Activated CD8-positive, alpha-beta T cell treated with anti-CD3 and anti-CD28 coated beads for 36 hours (primary cell): ENCODE results near the gene SLC51B. TPM values are rescaled to one million over a fixed set of nuclear protein-coding genes. Genes with fewer than 3 reads are reported as not detected.
"Not testable (repeated sequence)": the region's sequence is repeated elsewhere in the genome, so short reads cannot be mapped to it uniquely, and the experiment has no call there.

ENCODE experiments used
- ATAC-seq: fragments of 200-7000 bp; cut with Tn5 transposase; one replicate; pipeline ENCODE4 v1.10.0; 2021; ENCODE audit warnings: mild to moderate bottlenecking, moderate library complexity
- CTCF ChIA-PET: fragments of 350-600 bp; sonication (Branson Sonifier 250); formaldehyde crosslinking; loops from one replicate; lab custom pipeline; 2021; ENCODE audit warnings: antibody characterized with exemption; lab: Charles Lee
- POLR2A ChIA-PET: fragments of 350-600 bp; sonication (Branson Sonifier 250); formaldehyde crosslinking; loops from one replicate; lab custom pipeline; 2021; ENCODE audit warnings: antibody characterized with exemption; lab: Charles Lee
- DNase-seq: peaks from one replicate; pipeline ENCODE4 v3.0.0-alpha.2; 2020
- H3K27ac Mint-ChIP-seq: one replicate; pipeline ENCODE4 v1.8.0; 2021; ENCODE audit warnings: mild to moderate bottlenecking, mixed read lengths
- H3K27me3 Mint-ChIP-seq: one replicate; pipeline ENCODE4 v1.8.0; 2021; ENCODE audit warnings: mixed read lengths
- H3K36me3 Mint-ChIP-seq: one replicate; pipeline ENCODE4 v1.8.0; 2021; ENCODE audit warnings: low read depth, mixed read lengths
- H3K4me1 Mint-ChIP-seq: one replicate; pipeline ENCODE4 v1.8.0; 2021; ENCODE audit warnings: low read depth, mixed read lengths
- H3K4me3 Mint-ChIP-seq: one replicate; pipeline ENCODE4 v1.8.0; 2021; ENCODE audit warnings: mild to moderate bottlenecking, moderate library complexity, mixed read lengths
- H3K9me3 Mint-ChIP-seq: one replicate; pipeline ENCODE4 v1.8.0; 2021; ENCODE audit warnings: mixed read lengths
- CTCF ChIP-seq: fragments of 200-600 bp; IDR thresholded peaks from one replicate; pipeline ENCODE4 v1.8.0; 2022; ENCODE audit warnings: antibody characterized with exemption, mild to moderate bottlenecking
- intact Hi-C: fragments of 100-400 bp; cut with micrococcal nuclease; formaldehyde crosslinking; loops from one replicate; pipeline ENCODE4 v1.10.0; 2022
- total RNA-seq, 2 experiments: library from RNA; stranded (reverse); gene quantifications; one replicate each; pipeline ENCODE4 v1.2.3, GENCODE V29; 2021

SLC51B gene
- total RNA-seq, 2 experiments from 2014 or later = not detected

- no peak for ATAC-seq
- no peak for DNase-seq
- Mint-ChIP-seq H3K4me3 (no peak overlapping the region), H3K27ac (no peak overlapping the region), H3K36me3 (no peaks in the 10 kb centered on the region), H3K4me1 (no peaks in the 10 kb centered on the region), H3K9me3 (no peaks in the 10 kb centered on the region), H3K27me3 (no peaks in the 10 kb centered on the region)
- ChIA-PET CTCF (interaction anchor here (1.4 kb wide), 1 partner anchor 9 kb away, joined by 4 read pairs; no protein-coding TSS in a partner anchor), POLR2A (interaction anchor here (0.7 kb wide), 1 partner anchor 66 kb away, joined by 3 read pairs; no protein-coding TSS in a partner anchor)
- intact Hi-C loops = no loop called here
- TF ChIP-seq CTCF = no peak
These were observed 47.0 kb downstream of the SLC51B start for GRCh38 chr15:65091946-65092770.

GRCh38 chr15:65092911-65093792 lies 48.0 kb downstream of the SLC51B start:
- ATAC-seq (no peak), DNase-seq (no peak)
- H3K4me1 Mint-ChIP-seq = no peaks in the 10 kb centered on the region
- no peak overlapping the region for H3K27ac Mint-ChIP-seq
- TF ChIP-seq CTCF = no peak
- no peaks in the 10 kb centered on the region for H3K9me3 Mint-ChIP-seq
- ChIA-PET POLR2A (no interaction called here), CTCF (interaction anchor here (1.2 to 1.4 kb wide), 2 partner anchors 8 to 59 kb away, joined by 4 read pairs; no protein-coding TSS in a partner anchor)
- intact Hi-C loops = no loop called here
- H3K36me3 Mint-ChIP-seq = peaks cover 2% of the 10 kb centered on the region
- no peaks in the 10 kb centered on the region for H3K27me3 Mint-ChIP-seq
- no peak overlapping the region for H3K4me3 Mint-ChIP-seq

- H3K9me3 Mint-ChIP-seq, H3K36me3 Mint-ChIP-seq, H3K27me3 Mint-ChIP-seq, POLR2A ChIA-PET, H3K4me1 Mint-ChIP-seq, ATAC-seq, H3K27ac Mint-ChIP-seq, H3K4me3 Mint-ChIP-seq, DNase-seq, intact Hi-C loops: not testable (repeated sequence)
- CTCF ChIA-PET = interaction anchor here (1.2 kb wide), 1 partner anchor 60 kb away, joined by 4 read pairs; no protein-coding TSS in a partner anchor
These were observed 48.6 kb downstream of the SLC51B start for GRCh38 chr15:65093793-65094170.

GRCh38 chr15:65094294-65094995 lies 49.3 kb downstream of the SLC51B start:
- CTCF ChIA-PET = interaction anchor here (0.7 to 1.3 kb wide), 3 partner anchors 26 to 292 kb away, joined by 3 read pairs; no protein-coding TSS in a partner anchor
- H3K27ac Mint-ChIP-seq = no peak overlapping the region
- H3K27me3 Mint-ChIP-seq = no peaks in the 10 kb centered on the region
- POLR2A ChIA-PET = no interaction called here
- no peak overlapping the region for H3K4me3 Mint-ChIP-seq
- intact Hi-C loops = no loop called here
- TF ChIP-seq CTCF = no peak
- DNase-seq (no peak), ATAC-seq (no peak)
- H3K4me1 Mint-ChIP-seq = no peaks in the 10 kb centered on the region
- peaks cover 9% of the 10 kb centered on the region for H3K36me3 Mint-ChIP-seq
- no peaks in the 10 kb centered on the region for H3K9me3 Mint-ChIP-seq
